PFSK-1 (cell line): ENCODE measurements around the gene SMAD2.

Source experiments
- POLR2AphosphoS5 ChIP-seq: IDR thresholded peaks from 2 replicates; pipeline ENCODE4 v1.6.1; 2012; ENCODE audit warnings: low read depth, mild to moderate bottlenecking, control low read depth, low read length, moderate library complexity
- TAF1 ChIP-seq: IDR thresholded peaks from 2 replicates; pipeline ENCODE4 v1.6.1; 2012; ENCODE audit warnings: low read length, control low read depth, borderline replicate concordance; ENCODE audit not compliant: insufficient read depth
- TF ChIP-seq, protein P1 (sequence below), 2 experiments: IDR thresholded peaks; 2 replicates each; pipeline versions ENCODE4 v1.6.1 to v1.8.0; 2011 to 2012; ENCODE audit warnings: low read depth in 2 of 2, low read length in 2 of 2, control low read depth in 1 of 2, inconsistent platforms in 1 of 2, mild to moderate bottlenecking in 1 of 2, moderate library complexity in 1 of 2; ENCODE audit not compliant: insufficient read depth in 1 of 2

DNA sequence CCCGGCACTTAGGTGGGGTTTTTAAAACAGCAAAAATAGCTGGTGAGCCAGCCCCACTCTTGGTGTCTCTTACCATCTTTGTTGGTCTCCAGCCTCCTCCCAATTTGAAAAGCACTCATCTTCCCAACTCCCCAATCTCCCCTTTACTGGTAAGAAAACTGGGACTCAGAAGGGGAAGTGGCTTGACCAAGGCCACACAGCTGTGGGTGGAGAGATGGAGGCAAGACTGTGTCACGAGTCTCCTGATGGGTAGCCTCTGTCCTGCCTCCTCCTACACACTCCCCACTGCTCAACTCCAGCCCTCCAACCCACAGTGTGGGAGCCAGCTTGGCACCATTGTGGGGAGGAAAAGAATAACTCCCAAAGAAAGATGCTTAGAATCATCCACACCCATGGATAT, 140.4 kb downstream of the SMAD2 start:
- TF ChIP-seq TAF1 (no peak), POLR2AphosphoS5 (no peak)
- TF ChIP-seq, protein P1, sequence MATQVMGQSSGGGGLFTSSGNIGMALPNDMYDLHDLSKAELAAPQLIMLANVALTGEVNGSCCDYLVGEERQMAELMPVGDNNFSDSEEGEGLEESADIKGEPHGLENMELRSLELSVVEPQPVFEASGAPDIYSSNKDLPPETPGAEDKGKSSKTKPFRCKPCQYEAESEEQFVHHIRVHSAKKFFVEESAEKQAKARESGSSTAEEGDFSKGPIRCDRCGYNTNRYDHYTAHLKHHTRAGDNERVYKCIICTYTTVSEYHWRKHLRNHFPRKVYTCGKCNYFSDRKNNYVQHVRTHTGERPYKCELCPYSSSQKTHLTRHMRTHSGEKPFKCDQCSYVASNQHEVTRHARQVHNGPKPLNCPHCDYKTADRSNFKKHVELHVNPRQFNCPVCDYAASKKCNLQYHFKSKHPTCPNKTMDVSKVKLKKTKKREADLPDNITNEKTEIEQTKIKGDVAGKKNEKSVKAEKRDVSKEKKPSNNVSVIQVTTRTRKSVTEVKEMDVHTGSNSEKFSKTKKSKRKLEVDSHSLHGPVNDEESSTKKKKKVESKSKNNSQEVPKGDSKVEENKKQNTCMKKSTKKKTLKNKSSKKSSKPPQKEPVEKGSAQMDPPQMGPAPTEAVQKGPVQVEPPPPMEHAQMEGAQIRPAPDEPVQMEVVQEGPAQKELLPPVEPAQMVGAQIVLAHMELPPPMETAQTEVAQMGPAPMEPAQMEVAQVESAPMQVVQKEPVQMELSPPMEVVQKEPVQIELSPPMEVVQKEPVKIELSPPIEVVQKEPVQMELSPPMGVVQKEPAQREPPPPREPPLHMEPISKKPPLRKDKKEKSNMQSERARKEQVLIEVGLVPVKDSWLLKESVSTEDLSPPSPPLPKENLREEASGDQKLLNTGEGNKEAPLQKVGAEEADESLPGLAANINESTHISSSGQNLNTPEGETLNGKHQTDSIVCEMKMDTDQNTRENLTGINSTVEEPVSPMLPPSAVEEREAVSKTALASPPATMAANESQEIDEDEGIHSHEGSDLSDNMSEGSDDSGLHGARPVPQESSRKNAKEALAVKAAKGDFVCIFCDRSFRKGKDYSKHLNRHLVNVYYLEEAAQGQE (IDR thresholded peaks at IDR 0.05; ENCODE audit: insufficient read depth in 1 of 2, low read depth in 2 of 2, low read length in 2 of 2), result no peak
